Activated CD4-positive, alpha-beta T cell treated with anti-CD3 and anti-CD28 coated beads, Interleukin-2, amount 10 ng/mL, durations not matched to agents 7 days and 5 days (primary cell): ENCODE measurements around the gene PASD1. TPM values are rescaled to one million over a fixed set of nuclear protein-coding genes. Genes with fewer than 3 reads are reported as not detected.
"Not testable (repeated sequence)": the region's sequence is repeated elsewhere in the genome, so short reads cannot be mapped to it uniquely, and the experiment has no call there.

Experiments used
- CTCF ChIA-PET: fragments of 350-600 bp; sonication (Branson Sonifier 250); formaldehyde crosslinking; loops from one replicate; lab custom pipeline; 2021; ENCODE audit warnings: antibody characterized with exemption; lab: Charles Lee
- POLR2A ChIA-PET: fragments of 350-600 bp; sonication (Branson Sonifier 250); formaldehyde crosslinking; loops from one replicate; lab custom pipeline; 2021; ENCODE audit warnings: antibody characterized with exemption; lab: Charles Lee
- DNase-seq: peaks from one replicate; pipeline ENCODE4 v3.0.0-alpha.2; 2020
- H3K27ac Mint-ChIP-seq: one replicate; pipeline ENCODE4 v1.8.0; 2021; ENCODE audit warnings: mild to moderate bottlenecking, moderate library complexity, mixed read lengths
- H3K27me3 Mint-ChIP-seq: one replicate; pipeline ENCODE4 v1.8.0; 2021; ENCODE audit warnings: mixed read lengths
- H3K36me3 Mint-ChIP-seq: one replicate; pipeline ENCODE4 v1.8.0; 2021; ENCODE audit warnings: low read depth, mixed read lengths
- H3K4me1 Mint-ChIP-seq: one replicate; pipeline ENCODE4 v1.8.0; 2021; ENCODE audit warnings: mixed read lengths
- H3K4me3 Mint-ChIP-seq: one replicate; pipeline ENCODE4 v1.8.0; 2021; ENCODE audit warnings: mild to moderate bottlenecking, moderate library complexity, mixed read lengths
- H3K9me3 Mint-ChIP-seq: one replicate; pipeline ENCODE4 v1.8.0; 2021; ENCODE audit warnings: mixed read lengths
- total RNA-seq, 2 experiments: library from RNA; stranded (reverse); gene quantifications; one replicate each; pipeline ENCODE4 v1.2.3, GENCODE V29; 2021

The PASD1 gene
- total RNA-seq, 2 experiments from 2014 or later, result not detected

DNA sequence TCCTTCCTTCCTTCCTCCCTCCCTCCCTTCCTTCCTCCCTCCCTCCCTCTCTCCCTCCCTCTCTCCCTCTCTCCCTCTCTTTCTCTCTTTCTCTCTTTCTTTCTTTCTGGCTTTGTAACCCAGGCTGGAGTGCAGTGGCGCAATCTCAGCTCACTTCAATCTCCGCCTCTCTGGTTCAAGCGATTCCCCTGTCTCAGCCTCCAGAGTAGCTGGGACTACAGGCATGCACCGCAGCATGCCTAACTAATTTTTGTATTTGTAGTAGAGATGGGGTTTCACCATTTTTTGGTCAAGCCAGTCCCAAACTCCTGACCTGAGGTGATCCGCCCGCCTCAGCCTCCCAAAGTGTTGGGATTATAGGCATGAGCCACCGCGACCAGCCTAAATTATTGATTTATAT, 133.6 kb downstream of the PASD1 start:
- H3K4me3 Mint-ChIP-seq, H3K4me1 Mint-ChIP-seq, POLR2A ChIA-PET, H3K36me3 Mint-ChIP-seq, H3K9me3 Mint-ChIP-seq, DNase-seq, H3K27ac Mint-ChIP-seq, CTCF ChIA-PET: not testable (repeated sequence)
- peaks cover 18% of the 10 kb centered on the region for H3K27me3 Mint-ChIP-seq

DNA sequence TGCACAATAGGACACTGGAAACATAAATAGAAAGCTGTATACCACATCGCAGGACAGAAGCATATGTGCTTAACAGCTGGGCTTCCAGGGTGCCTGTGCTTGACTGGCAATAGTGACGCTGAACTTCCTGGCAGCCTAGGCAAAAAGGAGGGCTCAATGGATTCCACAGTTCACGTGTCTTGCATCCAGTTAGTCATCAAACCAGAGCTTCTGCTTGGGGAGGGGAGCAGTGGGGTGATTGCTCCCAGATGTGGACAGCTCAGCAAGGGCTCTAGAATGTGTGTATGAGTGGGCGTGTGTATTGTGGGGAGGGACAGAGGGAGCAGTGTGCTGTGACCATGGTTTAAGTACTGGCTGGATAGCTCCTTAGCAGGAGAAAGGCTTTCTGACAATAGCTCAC, 134.0 kb downstream of the PASD1 start:
- Mint-ChIP-seq H3K4me3 (no peak overlapping the region), H3K27me3 (peaks cover 18% of the 10 kb centered on the region)

DNA sequence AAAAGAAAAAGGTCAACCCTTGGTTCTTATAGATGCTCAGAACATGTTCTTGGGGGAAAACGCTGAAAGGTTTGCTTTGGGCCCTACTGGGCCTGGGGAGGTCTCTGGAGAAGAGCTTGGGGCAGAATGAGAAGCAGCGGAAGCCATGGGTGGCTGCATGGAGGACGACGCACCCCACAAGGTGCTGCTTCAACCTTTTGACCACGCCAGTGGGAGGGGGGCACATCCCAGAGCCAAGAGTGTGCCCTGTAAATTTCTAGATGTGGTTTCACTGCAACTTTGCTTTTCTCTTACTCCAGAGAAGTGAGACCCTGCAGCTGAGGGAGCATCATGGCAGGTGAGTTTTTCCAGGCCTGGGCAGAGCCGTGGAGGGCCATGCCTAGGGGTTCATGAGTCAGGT, 135.0 kb downstream of the PASD1 start:
- Mint-ChIP-seq H3K27ac (no peak overlapping the region), H3K4me1 (no peaks in the 10 kb centered on the region), H3K36me3 (no peaks in the 10 kb centered on the region), H3K9me3 (no peaks in the 10 kb centered on the region), H3K27me3 (peaks cover 14% of the 10 kb centered on the region), H3K4me3 (no peak overlapping the region)
- CTCF ChIA-PET, result interaction anchor here (0.7 kb wide), 1 partner anchor 12 kb away, joined by 3 read pairs; no protein-coding TSS in a partner anchor
- POLR2A ChIA-PET, result no interaction called here
- no peak for DNase-seq

More for the DNA sequence above, 134.0 kb downstream of the PASD1 start:
- POLR2A ChIA-PET, result no interaction called here
- no peaks in the 10 kb centered on the region for H3K4me1 Mint-ChIP-seq
- CTCF ChIA-PET, result interaction anchor here (0.7 kb wide), 1 partner anchor 13 kb away, joined by 3 read pairs; no protein-coding TSS in a partner anchor
- no peaks in the 10 kb centered on the region for H3K36me3 Mint-ChIP-seq
- DNase-seq, result no peak
- H3K9me3 Mint-ChIP-seq, result no peaks in the 10 kb centered on the region
- H3K27ac Mint-ChIP-seq, result no peak overlapping the region

DNA sequence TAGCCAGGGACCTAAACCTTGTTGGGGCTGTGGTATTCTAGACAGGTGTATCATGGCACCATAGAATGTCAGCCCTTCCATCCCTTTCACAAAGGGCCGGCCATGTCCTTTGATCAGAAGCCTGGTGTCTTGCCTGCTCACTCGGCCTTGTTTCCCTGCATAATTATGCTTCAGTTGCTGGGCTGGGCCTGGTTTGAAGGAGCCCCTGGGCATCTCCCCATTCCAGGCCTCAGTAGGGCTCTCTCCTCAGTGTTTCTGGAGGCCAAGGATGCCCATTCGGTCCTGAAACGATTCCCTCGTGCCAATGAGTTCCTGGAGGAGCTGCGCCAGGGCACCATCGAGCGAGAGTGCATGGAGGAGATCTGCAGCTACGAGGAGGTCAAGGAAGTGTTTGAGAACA, 136.3 kb downstream of the PASD1 start:
- Mint-ChIP-seq H3K36me3 (no peaks in the 10 kb centered on the region), H3K27me3 (peaks cover 11% of the 10 kb centered on the region), H3K9me3 (no peaks in the 10 kb centered on the region), H3K27ac (no peak overlapping the region), H3K4me1 (no peaks in the 10 kb centered on the region), H3K4me3 (no peak overlapping the region)
- DNase-seq, result no peak
- ChIA-PET POLR2A (no interaction called here), CTCF (no interaction called here)

DNA sequence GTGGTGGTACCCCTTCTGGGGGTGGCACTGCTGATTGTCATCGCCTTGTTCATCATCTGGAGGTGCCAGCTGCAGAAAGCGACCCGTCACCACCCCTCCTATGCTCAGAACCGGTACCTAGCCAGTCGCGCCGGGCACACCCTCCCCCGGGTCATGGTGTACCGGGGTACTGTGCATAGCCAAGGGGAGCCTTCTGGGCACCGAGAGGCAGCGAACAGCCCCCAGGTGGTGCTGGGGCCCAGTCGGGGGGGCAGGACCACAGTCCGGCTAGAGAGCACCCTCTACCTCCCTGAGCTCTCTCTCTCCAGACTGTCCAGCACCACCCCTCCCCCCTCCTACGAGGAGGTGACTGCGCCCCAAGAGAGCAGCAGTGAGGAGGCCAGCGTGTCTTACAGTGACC, 137.1 kb downstream of the PASD1 start:
- no peaks in the 10 kb centered on the region for H3K4me1 Mint-ChIP-seq

DNA sequence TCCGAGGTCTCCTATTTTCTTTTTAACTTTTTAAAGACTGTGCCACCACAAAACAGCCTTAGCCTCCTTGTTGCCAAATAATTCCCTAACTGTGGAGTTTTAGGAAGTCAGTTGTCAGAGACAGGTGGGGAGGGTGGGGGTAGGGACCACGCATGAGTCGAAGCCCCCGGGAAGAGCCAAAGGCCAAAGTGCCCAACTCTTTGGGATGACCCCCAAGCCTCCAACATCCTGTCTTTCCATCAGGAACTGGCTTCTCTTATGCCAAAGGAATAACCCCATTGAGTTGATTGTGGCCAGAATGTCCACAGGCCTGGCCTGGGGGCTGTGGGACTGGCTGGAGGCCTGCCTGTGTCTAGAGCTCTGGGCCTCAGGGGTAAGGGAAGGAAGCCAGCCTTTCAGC, 137.6 kb downstream of the PASD1 start:
- POLR2A ChIA-PET, result no interaction called here
- Mint-ChIP-seq H3K9me3 (no peaks in the 10 kb centered on the region), H3K27ac (no peak overlapping the region)

More for the DNA sequence above, 137.1 kb downstream of the PASD1 start:
- Mint-ChIP-seq H3K4me3 (no peak overlapping the region), H3K9me3 (no peaks in the 10 kb centered on the region), H3K36me3 (no peaks in the 10 kb centered on the region), H3K27ac (no peak overlapping the region), H3K27me3 (peaks cover 10% of the 10 kb centered on the region)
- ChIA-PET POLR2A (no interaction called here), CTCF (no interaction called here)
- no peak for DNase-seq

DNA sequence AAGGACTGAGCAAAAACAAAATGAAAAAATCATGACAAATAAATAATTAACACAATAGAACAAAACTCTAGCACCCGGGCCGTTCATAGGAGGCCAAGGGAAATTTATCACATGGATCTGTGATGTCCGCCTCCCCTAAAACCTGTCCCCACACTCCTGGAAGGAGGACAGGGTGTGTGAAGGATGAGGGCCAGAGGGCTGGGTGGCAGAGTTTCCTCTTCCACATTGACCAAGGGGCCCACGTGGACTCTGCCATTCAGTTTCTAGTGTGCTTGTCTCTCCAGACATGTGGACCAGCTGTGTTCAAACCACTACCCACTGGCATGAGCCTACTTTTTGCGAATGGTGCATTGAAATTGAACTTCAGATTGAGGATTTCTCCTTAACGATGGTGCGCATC, 138.1 kb downstream of the PASD1 start:
- H3K27me3 Mint-ChIP-seq, result peaks cover 2% of the 10 kb centered on the region
- H3K36me3 Mint-ChIP-seq, result no peaks in the 10 kb centered on the region
- H3K27ac Mint-ChIP-seq, result no peak overlapping the region
- DNase-seq, result no peak
- CTCF ChIA-PET, result no interaction called here
- H3K4me3 Mint-ChIP-seq, result no peak overlapping the region
- no peaks in the 10 kb centered on the region for H3K9me3 Mint-ChIP-seq
- POLR2A ChIA-PET, result no interaction called here
- H3K4me1 Mint-ChIP-seq, result no peaks in the 10 kb centered on the region

More for the DNA sequence above, 137.6 kb downstream of the PASD1 start:
- peaks cover 7% of the 10 kb centered on the region for H3K27me3 Mint-ChIP-seq
- H3K4me1 Mint-ChIP-seq, result no peaks in the 10 kb centered on the region
- no peak for DNase-seq
- H3K4me3 Mint-ChIP-seq, result no peak overlapping the region
- H3K36me3 Mint-ChIP-seq, result no peaks in the 10 kb centered on the region
- CTCF ChIA-PET, result no interaction called here

DNA sequence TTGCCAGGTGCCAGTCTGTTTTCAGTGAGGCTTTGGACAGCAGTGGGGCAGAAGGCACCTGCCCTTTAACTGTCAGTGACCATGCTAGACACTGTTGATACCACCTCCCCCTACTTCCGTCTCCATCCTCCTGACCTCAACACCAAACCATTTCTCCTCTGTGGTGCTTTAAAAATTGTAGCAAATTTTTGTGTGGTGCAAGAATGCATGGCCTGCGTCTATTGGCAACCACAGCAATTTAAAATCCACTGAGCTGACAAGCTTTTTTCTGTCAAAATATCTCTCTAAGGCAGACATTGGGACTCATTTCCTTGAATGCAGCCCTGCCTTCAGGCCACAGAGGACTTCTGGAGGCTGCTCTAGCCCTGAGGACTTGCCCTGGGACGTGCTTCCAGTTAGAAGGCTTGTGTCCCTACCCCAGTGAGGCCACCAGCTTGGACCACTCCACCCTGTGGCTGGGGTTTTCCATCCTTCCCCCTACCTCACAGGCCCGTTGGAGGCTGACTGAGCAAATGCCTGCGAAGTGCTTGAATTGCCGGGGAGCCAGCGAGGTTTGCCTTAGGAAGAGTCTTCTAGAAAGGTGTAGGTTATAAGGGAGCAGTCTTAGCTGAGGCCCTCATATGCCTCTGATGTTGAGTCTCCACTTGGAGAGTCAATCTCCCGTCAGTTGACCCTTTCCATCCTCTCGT, 138.7 kb downstream of the PASD1 start:
- no peak for DNase-seq
- POLR2A ChIA-PET, result no interaction called here
- Mint-ChIP-seq H3K27ac (no peak overlapping the region), H3K9me3 (no peaks in the 10 kb centered on the region), H3K27me3 (no peaks in the 10 kb centered on the region), H3K36me3 (no peaks in the 10 kb centered on the region), H3K4me3 (no peak overlapping the region), H3K4me1 (no peaks in the 10 kb centered on the region)
- CTCF ChIA-PET, result no interaction called here

DNA sequence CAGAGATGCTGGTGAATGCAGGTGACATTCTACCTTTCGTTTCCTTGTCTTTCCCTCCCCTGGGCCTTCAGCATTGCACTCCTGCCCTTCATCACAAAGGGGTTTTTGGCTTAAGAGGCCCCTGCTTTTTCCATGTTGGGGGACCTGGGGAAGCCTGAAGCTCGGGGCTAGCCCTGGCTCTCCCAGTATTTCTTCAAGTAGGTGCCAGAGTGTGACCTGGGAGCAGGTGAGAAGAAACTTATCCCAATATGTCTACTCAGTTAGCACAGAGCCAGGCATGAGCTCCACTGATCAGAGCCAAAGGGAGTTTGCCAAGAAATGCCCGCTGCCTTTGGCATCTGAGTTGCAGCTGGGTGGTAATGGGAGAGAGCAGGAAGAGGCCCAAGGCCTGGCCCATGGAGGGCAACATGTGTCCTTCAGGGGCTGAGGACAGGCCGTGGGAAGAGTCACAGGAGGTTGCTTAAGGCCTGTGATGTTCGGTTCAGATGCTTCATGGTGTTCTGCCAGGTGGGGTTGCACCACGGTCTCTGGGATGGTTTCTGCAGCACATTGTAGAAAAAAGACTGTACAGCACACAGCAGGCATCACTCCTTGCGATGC, 139.4 kb downstream of the PASD1 start:
- POLR2A ChIA-PET, result no interaction called here

DNA sequence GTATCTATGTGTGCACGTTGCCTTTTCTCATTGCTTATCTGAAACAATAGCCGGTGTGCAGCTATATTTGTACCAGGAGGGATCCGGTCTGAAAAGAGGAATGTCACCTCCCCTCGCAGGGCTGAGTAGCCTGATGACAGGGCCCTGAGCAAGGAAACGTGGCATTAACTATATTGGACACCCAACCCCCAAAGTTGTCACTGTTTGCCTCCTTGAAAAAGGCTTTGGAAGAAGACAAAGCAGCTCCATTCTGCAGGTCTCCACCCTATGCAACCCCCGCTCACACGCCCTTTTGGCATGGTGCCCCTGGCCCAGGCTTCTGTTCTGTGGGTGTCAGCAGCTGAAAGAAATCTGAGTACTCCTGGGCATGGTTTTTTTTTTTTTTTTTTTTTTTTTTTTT, 140.0 kb downstream of the PASD1 start:
- H3K27me3 Mint-ChIP-seq, result no peaks in the 10 kb centered on the region

More for the DNA sequence above, 139.4 kb downstream of the PASD1 start:
- Mint-ChIP-seq H3K36me3 (no peaks in the 10 kb centered on the region), H3K27ac (no peak overlapping the region), H3K4me1 (no peaks in the 10 kb centered on the region), H3K27me3 (no peaks in the 10 kb centered on the region), H3K4me3 (no peak overlapping the region), H3K9me3 (no peaks in the 10 kb centered on the region)
- CTCF ChIA-PET, result interaction anchor here (0.6 kb wide), 1 partner anchor 1310 kb away, joined by 3 read pairs; no protein-coding TSS in a partner anchor
- DNase-seq, result no peak

DNA sequence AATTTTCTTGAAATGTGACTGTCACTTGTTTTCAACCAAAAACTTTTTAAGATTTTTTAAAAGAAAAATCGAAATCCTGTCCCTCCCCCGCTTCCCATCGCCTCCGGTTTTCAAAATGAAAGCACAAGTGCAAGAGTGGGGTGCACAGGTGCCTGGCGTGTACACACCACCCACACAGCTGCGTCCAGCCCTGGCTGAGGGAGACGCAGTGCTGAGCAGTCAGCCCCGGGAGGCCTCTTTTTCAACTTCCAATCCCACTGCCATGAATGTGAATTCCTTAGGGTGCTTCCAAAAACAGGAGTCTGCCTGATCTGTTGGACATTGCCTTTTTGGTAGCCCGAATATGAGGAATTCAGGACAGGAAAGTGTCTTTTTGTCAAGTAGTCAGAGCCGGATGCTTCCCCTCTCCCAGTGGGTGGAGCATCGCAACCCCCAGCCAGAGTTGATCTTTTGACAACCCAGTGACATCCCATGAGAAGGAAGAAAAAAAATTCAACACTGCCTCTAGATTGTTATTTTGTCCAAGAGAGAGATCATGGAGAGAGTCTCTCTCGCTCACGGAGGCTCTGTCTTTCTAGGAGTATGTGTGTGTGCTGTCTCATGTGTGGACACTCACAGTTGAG, 140.7 kb downstream of the PASD1 start:
- POLR2A ChIA-PET, result no interaction called here
- no peak for DNase-seq
- H3K9me3 Mint-ChIP-seq, result no peaks in the 10 kb centered on the region
- no peaks in the 10 kb centered on the region for H3K36me3 Mint-ChIP-seq
- CTCF ChIA-PET, result no interaction called here
- no peaks in the 10 kb centered on the region for H3K4me1 Mint-ChIP-seq
- no peak overlapping the region for H3K27ac Mint-ChIP-seq
- no peaks in the 10 kb centered on the region for H3K27me3 Mint-ChIP-seq
- no peak overlapping the region for H3K4me3 Mint-ChIP-seq

More for the DNA sequence above, 140.0 kb downstream of the PASD1 start:
- no peaks in the 10 kb centered on the region for H3K9me3 Mint-ChIP-seq
- no peaks in the 10 kb centered on the region for H3K4me1 Mint-ChIP-seq
- ChIA-PET CTCF (interaction anchor here (0.6 kb wide), 1 partner anchor 1310 kb away, joined by 3 read pairs; no protein-coding TSS in a partner anchor), POLR2A (no interaction called here)
- H3K36me3 Mint-ChIP-seq, result no peaks in the 10 kb centered on the region
- no peak overlapping the region for H3K4me3 Mint-ChIP-seq
- H3K27ac Mint-ChIP-seq, result no peak overlapping the region
- no peak for DNase-seq

DNA sequence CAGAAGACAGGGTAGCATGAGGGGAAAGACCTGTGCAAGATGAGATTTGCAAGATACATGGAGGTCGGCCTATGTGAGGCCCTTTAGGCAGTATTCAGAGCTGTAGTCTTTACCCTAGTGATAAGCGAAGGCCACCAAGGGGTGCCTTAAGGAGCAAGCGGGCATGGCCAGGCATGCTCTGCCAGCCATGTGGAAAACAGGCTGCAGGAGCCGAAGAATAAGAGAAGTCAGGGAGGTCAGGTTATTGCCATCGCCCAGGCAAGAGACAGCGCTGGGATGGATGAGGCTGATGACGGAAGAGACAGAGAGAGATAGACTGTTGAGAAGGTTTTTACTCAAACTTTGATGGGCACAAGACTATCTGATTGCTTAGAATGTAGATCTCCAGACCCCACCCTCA, 145.3 kb downstream of the PASD1 start:
- no peaks in the 10 kb centered on the region for H3K27me3 Mint-ChIP-seq
- H3K27ac Mint-ChIP-seq, result no peak overlapping the region
- H3K4me1 Mint-ChIP-seq, result no peaks in the 10 kb centered on the region
- no peak overlapping the region for H3K4me3 Mint-ChIP-seq
- CTCF ChIA-PET, result no interaction called here
- H3K36me3 Mint-ChIP-seq, result no peaks in the 10 kb centered on the region
- POLR2A ChIA-PET, result no interaction called here
- no peaks in the 10 kb centered on the region for H3K9me3 Mint-ChIP-seq
- DNase-seq, result no peak

DNA sequence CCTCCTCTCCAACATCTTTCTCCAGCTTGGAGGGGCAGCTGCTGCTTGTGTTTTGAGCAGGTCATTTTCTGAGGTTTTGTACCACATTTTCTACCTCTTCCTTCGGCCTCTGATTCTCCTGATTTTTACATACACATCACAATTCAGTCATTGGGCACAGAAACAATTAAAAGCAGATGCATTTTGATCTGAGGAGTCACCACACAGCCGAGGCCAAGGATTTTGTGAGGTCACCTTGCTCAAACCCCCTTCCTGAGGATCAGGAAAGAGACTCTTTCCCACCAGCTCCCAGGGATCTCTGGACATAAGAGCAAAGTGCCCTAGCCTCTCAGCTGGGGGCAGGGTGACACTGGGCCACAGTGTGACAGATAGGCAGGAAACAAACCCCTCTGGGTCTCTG, 147.0 kb downstream of the PASD1 start:
- H3K27ac Mint-ChIP-seq, result no peak overlapping the region
- H3K9me3 Mint-ChIP-seq, result no peaks in the 10 kb centered on the region
- POLR2A ChIA-PET, result no interaction called here
- no peaks in the 10 kb centered on the region for H3K27me3 Mint-ChIP-seq
- H3K36me3 Mint-ChIP-seq, result no peaks in the 10 kb centered on the region
- no peaks in the 10 kb centered on the region for H3K4me1 Mint-ChIP-seq
- no peak overlapping the region for H3K4me3 Mint-ChIP-seq
- CTCF ChIA-PET, result interaction anchor here (0.5 kb wide), 1 partner anchor 12 kb away, joined by 3 read pairs; no protein-coding TSS in a partner anchor
- no peak for DNase-seq
